GM19395 (cell line): Measurements from ENCODE around the gene HECTD4.
"Not testable (repeated sequence)": the region's sequence is repeated elsewhere in the genome, so short reads cannot be mapped to it uniquely, and the experiment has no call there.

Source experiments
- ATAC-seq: cut with Tn5 transposase; IDR thresholded peaks from one replicate; pipeline ENCODE4 v1.9.1; 2021; ENCODE audit warnings: mild to moderate bottlenecking, moderate library complexity; ENCODE audit not compliant: unreplicated experiment

The HECTD4 gene

GRCh38 chr12:112275836-112276235 lies 106.4 kb downstream of the HECTD4 start:
- ATAC-seq: no peak

GRCh38 chr12:112275207-112275606 lies 107.0 kb downstream of the HECTD4 start:
- no peak for ATAC-seq

- ATAC-seq: no peak
Observed at GRCh38 chr12:112270673-112271072, 111.6 kb downstream of the HECTD4 start.

DNA sequence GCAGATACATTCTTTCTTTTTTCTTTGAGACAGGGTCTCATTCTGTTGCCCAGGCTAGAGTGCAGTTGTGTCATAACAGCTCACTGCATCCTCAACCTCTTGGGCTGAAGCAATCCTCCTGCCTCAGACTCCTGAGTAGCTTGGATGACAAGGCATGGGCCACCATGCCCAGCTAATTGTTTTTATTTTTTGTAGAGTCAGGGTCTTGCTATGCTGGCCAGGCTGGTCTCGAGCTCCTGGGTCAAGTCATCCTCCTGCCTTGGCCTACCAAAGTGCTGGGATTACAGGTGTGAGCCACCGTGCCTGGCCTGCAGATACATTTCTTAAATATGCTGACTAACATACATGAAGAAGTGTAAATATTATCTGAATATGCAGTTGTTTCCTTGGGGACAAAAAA lies 115.8 kb downstream of the HECTD4 start:
- ATAC-seq: no peak

DNA sequence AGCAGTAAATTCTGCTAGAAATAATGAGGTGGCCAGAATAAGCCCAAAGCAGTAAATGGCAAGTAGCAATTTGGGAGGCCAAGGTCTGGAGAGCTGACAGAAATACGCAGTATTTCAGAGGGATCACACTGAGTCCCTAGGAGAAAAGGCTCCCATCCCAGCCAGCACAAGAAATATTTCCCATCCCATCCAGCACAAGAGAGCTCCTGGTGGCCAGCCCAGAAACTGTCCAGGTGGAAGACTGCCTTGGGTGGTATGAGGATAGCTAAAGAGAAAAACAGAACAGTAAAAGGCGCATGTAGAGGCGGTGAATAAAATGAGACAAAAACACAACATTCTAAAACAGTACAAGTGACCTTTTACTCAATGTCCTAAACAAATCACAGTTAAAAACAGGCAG lies 120.7 kb downstream of the HECTD4 start:
- ATAC-seq: no peak

DNA sequence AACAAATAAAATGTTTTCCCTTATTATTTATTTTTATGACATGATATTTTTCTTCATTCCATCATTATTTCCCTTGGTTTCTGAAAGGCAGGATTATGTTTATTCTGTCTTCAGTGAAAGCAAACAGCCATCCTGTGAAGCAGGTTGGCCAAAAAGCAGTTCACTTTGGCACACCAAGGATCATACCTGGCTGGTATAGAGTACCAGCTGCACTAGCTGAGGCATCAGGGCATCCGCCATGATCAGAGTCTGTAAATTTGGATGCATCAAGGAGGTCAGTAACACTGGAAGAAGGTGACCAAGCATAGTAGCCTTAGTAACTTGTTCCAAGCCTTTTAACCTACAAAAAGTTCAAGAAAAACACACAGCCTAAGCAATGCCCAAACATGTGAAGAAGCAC lies 123.3 kb downstream of the HECTD4 start:
- ATAC-seq: no peak

- no peak for ATAC-seq
Observed at GRCh38 chr12:112256780-112257179, 125.5 kb downstream of the HECTD4 start.

DNA sequence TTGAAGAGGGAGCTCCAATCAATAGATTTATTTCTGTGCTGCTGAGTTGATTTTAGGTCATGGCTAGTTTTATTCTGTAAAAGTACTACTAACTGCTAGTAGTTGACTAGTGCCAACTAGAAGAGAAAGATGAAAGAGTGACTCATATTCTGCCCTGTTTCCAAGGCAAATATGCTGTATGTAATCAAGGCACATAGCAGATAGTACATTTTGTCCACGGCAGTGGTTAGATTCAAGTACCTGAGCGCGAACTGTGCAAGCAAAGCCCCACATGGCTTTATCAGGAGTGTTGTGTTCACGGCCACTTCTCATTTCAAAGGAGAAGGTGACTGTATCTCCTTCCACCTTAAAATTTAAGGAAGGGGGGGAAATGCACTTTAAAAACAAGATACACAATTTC lies 130.0 kb downstream of the HECTD4 start:
- ATAC-seq: no peak

- not testable (repeated sequence) for ATAC-seq
Observed at GRCh38 chr12:112244902-112245301, 137.3 kb downstream of the HECTD4 start.

GRCh38 chr12:112243255-112244110 lies 138.7 kb downstream of the HECTD4 start:
- no peak for ATAC-seq

GRCh38 chr12:112241176-112241575 lies 141.1 kb downstream of the HECTD4 start:
- no peak for ATAC-seq

DNA sequence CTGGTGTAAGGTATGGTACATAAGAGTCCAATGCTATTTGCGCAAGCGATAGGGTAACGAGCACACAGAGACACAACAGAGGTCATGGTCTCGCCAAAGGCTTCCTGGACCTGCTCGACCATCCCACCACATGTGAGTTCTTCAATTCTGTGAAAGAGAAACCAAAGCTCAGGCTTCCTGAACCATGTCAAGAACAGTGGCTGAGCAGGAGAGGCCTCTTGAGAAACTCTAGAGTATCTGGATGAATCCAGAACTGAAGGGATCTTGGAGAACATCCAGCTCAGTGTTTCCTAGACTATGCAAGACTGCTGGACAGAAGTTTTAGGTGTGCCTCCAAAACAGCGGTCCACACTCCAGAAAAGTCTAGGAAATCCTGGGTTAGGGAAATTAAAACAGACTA lies 142.3 kb downstream of the HECTD4 start:
- no peak for ATAC-seq

GRCh38 chr12:112239020-112239419 lies 143.2 kb downstream of the HECTD4 start:
- ATAC-seq: no peak

- ATAC-seq: no peak
Observed at GRCh38 chr12:112238441-112238840, 143.8 kb downstream of the HECTD4 start.

- no peak for ATAC-seq
Observed at GRCh38 chr12:112236786-112237185, 145.4 kb downstream of the HECTD4 start.

DNA sequence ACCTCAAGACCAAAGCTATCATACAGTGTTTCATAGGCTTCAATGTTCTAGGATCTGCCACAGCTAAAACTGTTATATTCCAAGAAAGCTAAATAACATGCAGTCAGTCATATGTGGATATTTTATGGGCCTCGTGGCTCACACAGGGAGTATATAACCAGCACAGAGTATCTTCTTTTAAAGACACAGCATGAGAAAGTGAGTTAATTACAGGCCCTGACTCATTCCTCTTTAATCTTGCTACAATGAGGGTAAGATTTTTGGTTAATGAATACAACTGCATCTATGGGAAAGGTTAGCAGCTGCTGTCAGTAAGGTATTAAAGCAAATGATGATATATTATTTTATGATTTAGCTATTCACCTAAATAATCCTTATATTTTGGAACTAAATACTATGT lies 145.8 kb downstream of the HECTD4 start:
- no peak for ATAC-seq

DNA sequence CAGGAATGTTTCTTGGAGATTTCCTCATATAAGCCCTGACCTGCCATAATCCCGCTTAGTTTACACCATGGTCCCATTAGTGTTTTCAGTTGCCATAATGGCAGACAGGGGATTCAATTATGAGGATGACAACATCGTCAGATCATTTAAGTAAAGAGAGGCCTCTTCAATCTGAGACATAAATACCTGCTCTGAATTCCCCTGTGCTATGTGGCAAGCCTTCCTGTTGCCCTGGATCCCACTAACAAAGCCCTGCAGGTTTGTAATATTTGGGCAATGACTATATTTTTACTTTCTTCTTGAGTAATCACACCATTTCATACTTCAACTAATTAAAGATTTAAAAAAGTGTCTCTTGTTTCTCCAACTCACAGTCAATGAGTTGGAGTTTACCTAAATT lies 147.9 kb downstream of the HECTD4 start:
- no peak for ATAC-seq

DNA sequence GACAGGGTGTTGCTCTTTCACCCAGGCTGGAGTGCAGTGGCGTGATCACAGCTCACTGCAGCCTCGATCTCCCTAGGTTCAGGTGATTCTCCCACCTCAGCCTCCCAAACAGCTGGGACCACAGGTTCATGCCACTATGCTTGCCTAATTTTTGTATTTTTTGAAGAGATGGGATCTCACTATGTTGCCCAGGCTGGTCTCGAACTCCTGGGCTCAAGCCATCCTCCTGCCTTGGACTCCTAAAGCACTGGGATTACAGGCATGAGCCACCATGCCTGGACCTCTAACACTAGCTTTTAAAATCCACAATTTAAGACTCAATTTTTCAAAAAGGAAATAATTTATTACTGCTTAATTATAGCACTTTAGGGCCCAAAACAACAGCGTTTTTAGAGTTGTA lies 149.0 kb downstream of the HECTD4 start:
- ATAC-seq: no peak

DNA sequence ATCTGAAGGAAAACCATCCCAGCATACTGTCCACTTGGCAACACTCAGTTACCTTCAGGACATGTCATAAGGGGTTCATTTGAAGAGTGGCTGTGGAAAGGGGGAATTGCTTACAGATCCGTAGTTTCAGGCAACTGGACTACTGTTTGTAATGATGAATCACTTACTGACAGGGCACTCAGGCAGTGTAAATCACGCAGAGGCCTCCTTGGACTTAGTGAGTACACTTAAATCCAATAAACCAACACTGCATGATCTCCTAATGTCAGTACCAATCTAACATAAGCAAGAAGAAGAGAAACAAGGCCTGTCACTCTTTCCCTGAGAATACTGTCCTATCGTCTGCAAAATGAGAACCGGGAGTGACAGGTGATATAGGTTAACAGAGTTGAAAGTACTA lies 152.1 kb downstream of the HECTD4 start:
- ATAC-seq: no peak

- ATAC-seq: no peak
Observed at GRCh38 chr12:112226768-112227167, 155.5 kb downstream of the HECTD4 start.

GRCh38 chr12:112220628-112221027 lies 161.6 kb downstream of the HECTD4 start:
- not testable (repeated sequence) for ATAC-seq

- ATAC-seq: no peak
Observed at GRCh38 chr12:112219195-112219594, 163.0 kb downstream of the HECTD4 start.

DNA sequence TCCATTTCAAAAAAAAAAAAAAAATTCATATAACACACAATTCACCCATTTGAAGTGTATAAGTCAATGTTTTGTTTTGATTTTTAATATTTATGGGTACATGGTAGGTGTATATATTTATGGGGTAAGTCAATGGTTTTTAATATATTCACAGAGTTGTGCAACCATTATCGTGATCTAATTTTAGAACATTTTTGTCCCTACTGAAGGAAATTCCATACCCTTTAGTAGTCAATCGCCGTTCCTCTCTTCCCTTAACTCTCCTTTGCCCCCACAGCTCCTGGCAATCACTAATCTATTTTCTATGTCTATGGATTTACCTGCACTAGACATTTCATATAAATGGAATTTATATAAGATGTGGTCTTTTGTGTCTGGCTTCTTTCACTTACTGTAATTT lies 164.1 kb downstream of the HECTD4 start:
- no peak for ATAC-seq
